ENCODE data around the gene NFU1. TPM values are rescaled to one million over a fixed set of nuclear protein-coding genes. Genes with fewer than 3 reads are reported as not detected.
"Not testable (repeated sequence)": the region's sequence is repeated elsewhere in the genome, so short reads cannot be mapped to it uniquely, and the experiment has no call there.

NFU1 gene
- total and polyA plus RNA-seq, 8 donors, result 16.0 to 40.6 (median 20.0) TPM

DNA sequence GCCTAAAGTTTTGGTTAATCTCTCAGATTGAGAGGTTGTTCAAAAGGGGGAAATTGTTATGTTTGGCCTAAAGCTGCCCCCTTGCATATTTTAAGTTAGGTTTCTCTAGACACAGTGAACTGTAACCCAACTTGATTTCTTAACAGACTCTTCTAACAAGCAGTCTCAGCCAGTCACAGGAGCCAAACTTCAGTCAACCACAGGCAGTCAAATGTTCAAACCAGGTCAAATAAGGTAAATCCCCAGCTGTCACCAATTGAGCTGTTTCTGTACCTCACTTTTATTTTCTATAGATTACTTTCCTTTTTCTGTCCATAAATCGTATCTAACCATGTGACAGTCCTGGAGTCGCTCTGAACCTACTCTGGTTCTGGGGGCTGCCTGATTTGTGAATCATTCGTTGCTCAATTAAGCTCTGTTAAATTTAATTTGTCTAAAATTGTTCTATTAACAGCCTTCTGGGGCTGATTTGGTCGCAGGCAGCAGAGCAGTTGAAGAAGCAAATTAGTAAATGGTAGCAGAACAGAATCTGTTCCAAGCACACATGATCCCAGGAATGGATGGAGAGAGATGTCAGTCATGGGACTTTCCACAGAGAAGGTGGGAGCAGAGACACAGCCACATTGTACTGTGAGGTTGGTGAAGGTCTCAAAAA lies 16.4 kb upstream of the NFU1 start:
- Histone ChIP-seq H3K36me3 (no peaks in the 10 kb centered on the region), H3K27ac (no peak overlapping the region), H3K27me3 (no peaks in the 10 kb centered on the region), H3K4me3 (no peak overlapping the region), H3K9me3 (no peaks in the 10 kb centered on the region), H3K4me1 (no peaks in the 10 kb centered on the region)
- ATAC-seq, result no peak
- DNase-seq, result no peak
- 70 to 71% methylated on average over 4 of the region's 4 CpGs for WGBS, 2 donors
- TF ChIP-seq, protein P1, sequence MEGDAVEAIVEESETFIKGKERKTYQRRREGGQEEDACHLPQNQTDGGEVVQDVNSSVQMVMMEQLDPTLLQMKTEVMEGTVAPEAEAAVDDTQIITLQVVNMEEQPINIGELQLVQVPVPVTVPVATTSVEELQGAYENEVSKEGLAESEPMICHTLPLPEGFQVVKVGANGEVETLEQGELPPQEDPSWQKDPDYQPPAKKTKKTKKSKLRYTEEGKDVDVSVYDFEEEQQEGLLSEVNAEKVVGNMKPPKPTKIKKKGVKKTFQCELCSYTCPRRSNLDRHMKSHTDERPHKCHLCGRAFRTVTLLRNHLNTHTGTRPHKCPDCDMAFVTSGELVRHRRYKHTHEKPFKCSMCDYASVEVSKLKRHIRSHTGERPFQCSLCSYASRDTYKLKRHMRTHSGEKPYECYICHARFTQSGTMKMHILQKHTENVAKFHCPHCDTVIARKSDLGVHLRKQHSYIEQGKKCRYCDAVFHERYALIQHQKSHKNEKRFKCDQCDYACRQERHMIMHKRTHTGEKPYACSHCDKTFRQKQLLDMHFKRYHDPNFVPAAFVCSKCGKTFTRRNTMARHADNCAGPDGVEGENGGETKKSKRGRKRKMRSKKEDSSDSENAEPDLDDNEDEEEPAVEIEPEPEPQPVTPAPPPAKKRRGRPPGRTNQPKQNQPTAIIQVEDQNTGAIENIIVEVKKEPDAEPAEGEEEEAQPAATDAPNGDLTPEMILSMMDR (IDR thresholded peaks at IDR 0.05), result no peak
- FAIRE-seq, result no peak
- intact Hi-C loops (cut with DNase I), result no loop called here

DNA sequence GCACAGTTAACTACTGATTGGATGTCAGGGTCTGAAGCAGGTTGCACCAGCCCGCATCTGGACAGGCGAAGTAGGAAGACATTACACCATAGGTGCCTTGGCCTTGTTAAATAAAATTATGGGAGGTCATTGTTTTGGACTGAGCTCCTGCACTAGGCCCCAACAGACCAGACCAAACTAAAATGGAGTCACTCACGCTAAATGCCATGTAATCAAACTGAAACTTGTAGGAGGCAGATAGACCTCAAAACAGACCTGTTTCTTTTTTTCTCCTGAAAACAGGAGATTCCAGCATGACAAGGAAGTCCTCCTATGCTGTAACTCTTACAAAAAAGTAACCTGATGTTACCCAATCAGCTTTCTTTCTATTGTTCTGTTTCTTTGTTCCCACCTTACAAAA lies 15.5 kb upstream of the NFU1 start:
- DNase-seq (no peak), FAIRE-seq (no peak), ATAC-seq (no peak)
- intact Hi-C loops (cut with DNase I), result no loop called here
- Histone ChIP-seq H3K4me3 (no peak overlapping the region), H3K4me1 (no peaks in the 10 kb centered on the region), H3K27me3 (no peaks in the 10 kb centered on the region), H3K36me3 (no peaks in the 10 kb centered on the region), H3K9me3 (no peaks in the 10 kb centered on the region), H3K27ac (no peak overlapping the region)
- WGBS, 2 donors, result 96 to 97% methylated on average over 3 of the region's 3 CpGs
- TF ChIP-seq, protein P1 (IDR thresholded peaks at IDR 0.05), result no peak

DNA sequence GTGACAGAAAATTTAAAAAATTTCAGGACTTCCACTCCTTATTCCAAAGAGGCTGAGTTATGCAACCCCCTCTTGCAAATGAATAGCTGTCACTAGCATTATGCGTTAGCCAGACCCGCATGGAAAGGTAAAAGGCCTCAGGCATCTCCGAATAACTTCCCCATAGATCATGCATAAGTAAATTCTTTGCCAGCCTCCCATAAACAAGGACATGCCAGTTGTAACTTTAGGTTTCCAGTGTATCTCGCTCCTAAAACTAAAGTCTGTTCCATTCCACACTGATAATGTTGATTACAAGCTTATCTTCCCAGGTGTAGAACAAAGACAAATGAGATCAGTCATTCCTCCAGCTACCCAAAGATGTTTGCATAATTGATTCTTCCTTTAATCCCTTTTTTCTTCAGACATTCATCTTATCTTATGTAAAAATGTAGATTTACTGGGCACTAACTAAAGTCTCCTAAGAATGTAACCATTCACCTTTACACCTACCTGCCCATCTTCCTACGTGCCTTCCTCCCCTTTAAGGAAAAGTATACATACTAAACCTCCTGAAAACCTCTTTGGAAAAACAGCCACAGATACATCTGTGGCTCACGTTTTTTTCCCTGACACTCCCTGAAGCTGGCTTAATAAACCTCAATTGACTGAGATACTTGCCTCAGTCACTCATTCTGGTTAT lies 13.6 kb upstream of the NFU1 start:
- DNase-seq (no peak), FAIRE-seq (no peak), ATAC-seq (no peak)
- H3K36me3 ChIP-seq, result no peaks in the 10 kb centered on the region
- H3K27me3 ChIP-seq, result no peaks in the 10 kb centered on the region
- WGBS, 2 donors, result 77 to 85% methylated on average over 6 of the region's 6 CpGs
- no peaks in the 10 kb centered on the region for H3K4me1 ChIP-seq
- H3K27ac ChIP-seq, result no peak overlapping the region
- TF ChIP-seq, protein P1 (IDR thresholded peaks at IDR 0.05), result no peak
- no peak overlapping the region for H3K4me3 ChIP-seq
- intact Hi-C loops (cut with DNase I), result no loop called here
- H3K9me3 ChIP-seq, result no peaks in the 10 kb centered on the region

DNA sequence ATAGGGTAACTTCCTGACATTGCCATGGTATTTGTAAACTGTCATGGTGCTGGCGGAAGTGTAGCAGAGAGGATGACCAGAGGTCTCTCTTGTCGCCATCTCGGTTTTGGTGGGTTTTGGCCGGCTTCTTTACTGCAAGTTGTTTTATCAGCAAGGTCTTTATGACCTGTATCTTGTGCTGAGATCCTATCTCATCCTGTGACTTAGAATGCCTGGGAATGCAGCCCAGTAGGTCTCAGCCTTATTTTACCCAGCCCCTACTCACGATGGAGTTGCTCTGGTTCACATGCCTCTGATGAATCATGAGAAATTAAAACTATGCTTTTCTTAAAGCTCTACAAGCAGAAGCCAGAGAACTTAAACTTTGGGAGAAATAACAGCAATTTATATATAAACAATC lies 12.7 kb upstream of the NFU1 start:
- FAIRE-seq (no peak), DNase-seq (no peak), ATAC-seq (no peak)
- Histone ChIP-seq H3K9me3 (no peaks in the 10 kb centered on the region), H3K4me3 (no peak overlapping the region), H3K4me1 (no peaks in the 10 kb centered on the region), H3K27me3 (no peaks in the 10 kb centered on the region), H3K36me3 (no peaks in the 10 kb centered on the region), H3K27ac (no peak overlapping the region)
- WGBS, 2 donors, result 86 to 87% methylated on average over 5 of the region's 5 CpGs
- TF ChIP-seq, protein P1 (IDR thresholded peaks at IDR 0.05), result no peak
- intact Hi-C loops (cut with DNase I), result no loop called here

DNA sequence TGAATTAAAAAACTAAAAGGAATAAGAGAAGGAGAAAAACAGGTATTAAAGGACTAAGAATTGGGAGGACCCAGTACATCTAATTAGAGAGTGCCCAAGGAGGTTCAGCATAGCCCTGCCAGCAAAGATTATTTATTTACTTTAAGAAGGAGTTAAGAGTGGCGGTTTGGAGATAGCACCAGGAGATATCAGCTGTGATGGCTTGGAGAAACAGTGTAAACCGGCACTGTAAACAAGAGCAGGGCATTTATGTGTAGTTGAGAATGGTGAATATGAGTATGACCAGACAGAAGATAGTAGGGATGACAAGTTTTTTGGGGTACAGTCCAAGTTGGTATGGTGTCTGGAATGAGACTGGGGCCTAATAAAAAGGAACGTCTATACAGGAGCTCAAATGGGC lies 6.4 kb upstream of the NFU1 start:
- H3K27ac ChIP-seq; H3K4me3 ChIP-seq; H3K27me3 ChIP-seq; ATAC-seq; H3K36me3 ChIP-seq; FAIRE-seq; DNase-seq; H3K4me1 ChIP-seq; H3K9me3 ChIP-seq; intact Hi-C loops (cut with DNase I): not testable (repeated sequence)
- 50 to 53% methylated on average over 3 of the region's 3 CpGs for WGBS, 2 donors

DNA sequence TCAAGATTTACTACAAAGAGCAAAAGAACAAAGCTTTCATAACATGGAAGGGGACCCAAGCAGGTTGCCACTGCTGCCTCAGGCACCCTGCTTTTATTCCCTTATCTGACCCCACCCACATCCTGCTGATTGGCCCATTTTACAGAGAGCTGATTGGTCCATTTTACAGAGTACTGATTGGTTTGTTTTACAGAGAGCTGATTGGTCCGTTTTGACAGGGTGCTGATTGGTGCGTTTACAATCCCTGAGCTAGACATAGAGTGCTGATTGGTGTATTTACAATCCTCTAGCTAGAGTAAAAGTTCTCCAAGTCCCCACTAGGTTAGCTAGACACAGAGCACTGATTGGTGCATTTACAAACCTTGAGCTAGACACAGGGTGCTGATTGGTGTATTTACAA lies 2.3 kb upstream of the NFU1 start:
- intact Hi-C loops (cut with DNase I), result loop anchor here in 1 of 3 donors (10.0 kb wide), 1 partner anchor 55 kb away; the partner anchor contains the start of gene GFPT1
- FAIRE-seq, H3K4me3 ChIP-seq, H3K9me3 ChIP-seq, ATAC-seq, H3K27ac ChIP-seq, DNase-seq, H3K27me3 ChIP-seq, H3K36me3 ChIP-seq: not testable (repeated sequence)
- H3K4me1 ChIP-seq, result peaks cover 0 to 11% (median 3%) of the 10 kb centered on the region in 3 donors
- 97 to 98% methylated on average over 2 of the region's 2 CpGs for WGBS, 2 donors
